Measurements from ENCODE around the gene RTN4. TPM values are rescaled to one million over a fixed set of nuclear protein-coding genes. Genes with fewer than 3 reads are reported as not detected.

The RTN4 gene
- polyA plus RNA-seq, 6 donors from 2014 or later, result 41.3 to 57.8 (median 53.0) TPM

DNA sequence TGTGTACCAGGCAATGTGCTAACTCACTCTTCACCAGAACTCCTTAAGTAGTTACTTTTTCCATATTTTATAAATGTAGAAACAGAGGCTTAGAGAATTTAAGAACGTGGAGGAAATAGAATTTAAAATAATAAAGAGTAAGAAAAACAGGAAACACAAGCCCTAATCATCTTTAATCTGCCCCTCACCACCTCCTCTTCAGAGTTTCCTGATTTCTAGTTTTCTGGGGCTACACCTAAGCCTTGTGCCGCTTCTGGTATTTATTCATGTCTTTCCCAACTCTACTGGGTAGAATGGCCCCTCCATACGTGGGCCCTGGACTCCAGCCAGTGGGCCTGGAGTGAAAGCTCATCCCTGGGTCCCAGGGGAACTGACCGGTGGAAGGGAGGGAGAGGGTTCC, 85.4 kb downstream of the RTN4 start:
- peaks cover 8 to 25% of the 10 kb centered on the region in 2 donors for H3K36me3 Mint-ChIP-seq
- no peaks in the 10 kb centered on the region for H3K27me3 Mint-ChIP-seq
- H3K27ac Mint-ChIP-seq, result peak overlapping the region in 1 of 6 donors; percentile 84
- DNase-seq (no peak), ATAC-seq (ENCODE audit: low read depth in 2 of 2) (no peak)
- H3K4me1 Mint-ChIP-seq, result peaks cover 8 to 35% (median 18%) of the 10 kb centered on the region in 3 donors
- peaks cover 0 to 5% (median 2%) of the 10 kb centered on the region in 7 donors for H3K9me3 Mint-ChIP-seq
- no peak overlapping the region for H3K4me3 Mint-ChIP-seq

DNA sequence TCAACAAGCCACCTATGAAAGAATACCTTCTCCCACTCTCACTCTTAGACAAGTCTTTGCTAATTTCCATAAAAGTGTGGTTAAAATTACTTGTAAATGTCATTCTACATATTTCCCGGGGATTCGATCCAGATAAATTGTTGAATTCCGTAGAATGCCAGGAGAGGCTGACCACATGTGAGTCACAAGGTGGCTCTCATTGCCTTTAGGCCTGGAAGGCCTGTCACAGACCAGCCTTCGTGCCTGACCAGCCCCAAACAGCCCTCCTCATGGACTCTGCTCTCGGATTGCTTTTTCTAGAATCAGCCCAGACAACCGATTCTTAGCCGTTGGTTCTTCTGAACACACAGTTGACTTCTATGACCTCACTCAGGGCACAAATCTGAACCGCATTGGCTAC, 86.0 kb downstream of the RTN4 start:
- Mint-ChIP-seq H3K4me1 (peaks cover 8 to 35% (median 18%) of the 10 kb centered on the region in 3 donors), H3K4me3 (no peak overlapping the region), H3K27ac (peak overlapping the region in 1 of 6 donors; percentile 84), H3K9me3 (peaks cover 0 to 5% (median 2%) of the 10 kb centered on the region in 7 donors), H3K36me3 (peaks cover 8 to 24% of the 10 kb centered on the region in 2 donors), H3K27me3 (no peaks in the 10 kb centered on the region)
- no peak for DNase-seq
- no peak for ATAC-seq (ENCODE audit: low read depth in 2 of 2)

DNA sequence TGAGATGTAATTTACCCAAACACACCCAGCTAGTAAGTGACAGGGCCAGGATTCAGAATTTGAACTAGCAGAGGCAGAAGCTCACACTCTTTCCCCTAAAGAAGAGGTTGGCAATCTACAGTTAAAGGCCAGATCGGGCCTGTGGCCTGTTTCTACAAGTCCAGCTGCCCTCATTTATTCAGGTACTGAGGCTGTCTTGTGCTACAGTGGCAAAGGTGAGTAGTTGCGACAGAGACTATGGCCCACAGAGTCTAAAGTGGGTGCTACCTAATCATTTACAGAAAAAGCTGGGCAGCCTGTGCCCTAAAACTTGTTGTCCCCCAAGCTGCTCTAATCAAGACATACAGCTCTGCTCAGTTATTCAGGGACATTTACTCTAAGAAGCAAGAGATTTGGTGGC, 86.8 kb downstream of the RTN4 start:
- DNase-seq (no peak), ATAC-seq (ENCODE audit: low read depth in 2 of 2) (no peak)
- Mint-ChIP-seq H3K27me3 (no peaks in the 10 kb centered on the region), H3K36me3 (peaks cover 8 to 23% of the 10 kb centered on the region in 2 donors), H3K9me3 (peaks cover 0 to 5% (median 2%) of the 10 kb centered on the region in 7 donors), H3K4me1 (peaks cover 8 to 39% (median 25%) of the 10 kb centered on the region in 3 donors), H3K27ac (peak overlapping the region in 1 of 6 donors; percentile 62), H3K4me3 (no peak overlapping the region)

DNA sequence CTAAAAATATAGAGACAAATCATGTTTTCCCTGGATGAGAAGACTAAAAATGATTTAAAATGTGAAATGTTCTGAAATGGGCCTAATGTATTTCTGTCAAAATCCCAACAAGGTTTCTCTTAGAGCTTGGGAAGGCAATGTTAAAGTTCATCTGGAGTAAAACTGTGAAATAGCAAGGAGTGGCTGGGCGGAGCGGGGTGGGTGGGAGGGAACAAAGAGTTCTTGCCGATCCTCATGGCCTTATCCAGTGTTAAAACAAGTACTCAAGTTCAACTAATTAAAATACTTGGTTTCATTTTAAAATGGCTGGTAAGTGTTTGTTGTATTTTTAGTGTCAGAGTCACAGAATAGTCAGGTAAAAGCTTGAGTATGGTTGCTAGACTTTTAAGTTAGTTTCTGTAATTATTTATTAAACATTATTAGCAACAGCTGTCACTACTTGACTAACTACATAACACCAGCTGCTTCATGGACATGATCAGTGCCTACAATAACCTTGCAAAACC, 87.3 kb downstream of the RTN4 start:
- DNase-seq, result no peak
- Mint-ChIP-seq H3K27ac (peak overlapping the region in 1 of 6 donors; percentile 37), H3K4me1 (peaks cover 8 to 39% (median 26%) of the 10 kb centered on the region in 3 donors), H3K36me3 (peaks cover 8 to 18% of the 10 kb centered on the region in 2 donors), H3K9me3 (peaks cover 0 to 5% (median 2%) of the 10 kb centered on the region in 7 donors), H3K27me3 (no peaks in the 10 kb centered on the region), H3K4me3 (no peak overlapping the region)
- no peak for ATAC-seq (ENCODE audit: low read depth in 2 of 2)

DNA sequence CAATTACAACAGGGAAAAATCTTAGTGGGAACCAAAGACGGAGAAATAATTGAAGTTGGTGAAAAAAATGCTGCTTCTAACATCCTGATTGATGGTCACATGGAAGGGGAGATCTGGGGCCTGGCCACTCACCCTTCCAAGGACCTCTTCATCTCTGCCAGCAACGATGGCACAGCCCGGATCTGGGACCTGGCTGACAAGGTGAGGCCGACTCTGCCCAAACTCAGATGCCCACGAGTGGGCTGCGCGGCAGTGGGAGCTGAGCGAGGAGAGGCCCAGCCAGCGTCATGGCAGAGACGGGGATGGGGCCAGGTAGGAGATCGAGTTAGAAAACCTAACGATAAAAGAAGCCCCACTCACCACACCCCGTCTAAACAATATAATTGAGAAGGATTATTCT, 87.7 kb downstream of the RTN4 start:
- H3K4me1 Mint-ChIP-seq, result peaks cover 7 to 38% (median 26%) of the 10 kb centered on the region in 3 donors
- H3K27me3 Mint-ChIP-seq, result no peaks in the 10 kb centered on the region
- H3K36me3 Mint-ChIP-seq, result peaks cover 8 to 14% of the 10 kb centered on the region in 2 donors
- H3K9me3 Mint-ChIP-seq, result peaks cover 0 to 5% (median 2%) of the 10 kb centered on the region in 7 donors
- H3K27ac Mint-ChIP-seq, result no peak overlapping the region
- ATAC-seq (ENCODE audit: low read depth in 2 of 2) (no peak), DNase-seq (no peak)
- no peak overlapping the region for H3K4me3 Mint-ChIP-seq

DNA sequence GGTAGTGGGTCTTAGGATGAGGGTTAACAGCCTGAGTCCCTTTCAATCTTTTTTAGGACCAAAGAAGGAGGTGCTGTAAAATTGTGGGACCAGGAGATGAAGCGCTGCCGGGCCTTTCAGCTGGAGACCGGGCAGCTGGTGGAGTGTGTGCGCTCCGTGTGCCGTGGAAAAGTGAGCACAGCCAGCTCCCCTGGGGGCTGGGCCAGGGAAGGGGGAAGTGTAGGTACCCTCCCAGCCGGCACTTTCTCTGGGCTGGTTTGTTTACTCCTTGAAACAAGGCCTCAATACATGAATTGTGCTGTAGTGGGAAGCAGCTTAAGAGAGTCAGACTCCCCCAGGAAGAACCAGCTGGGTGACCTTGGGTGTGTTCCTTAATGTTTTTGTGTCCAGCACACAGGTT, 90.1 kb downstream of the RTN4 start:
- DNase-seq (no peak), ATAC-seq (ENCODE audit: low read depth in 2 of 2) (no peak)
- Mint-ChIP-seq H3K4me3 (peak overlapping the region in 1 of 8 donors; percentile 14), H3K4me1 (peaks cover 0 to 18% (median 13%) of the 10 kb centered on the region in 3 donors), H3K27me3 (no peaks in the 10 kb centered on the region), H3K9me3 (peaks cover 0 to 2% (median 0%) of the 10 kb centered on the region in 7 donors), H3K36me3 (peaks cover 0 to 5% of the 10 kb centered on the region in 2 donors), H3K27ac (peak overlapping the region in 1 of 6 donors; percentile 53)

DNA sequence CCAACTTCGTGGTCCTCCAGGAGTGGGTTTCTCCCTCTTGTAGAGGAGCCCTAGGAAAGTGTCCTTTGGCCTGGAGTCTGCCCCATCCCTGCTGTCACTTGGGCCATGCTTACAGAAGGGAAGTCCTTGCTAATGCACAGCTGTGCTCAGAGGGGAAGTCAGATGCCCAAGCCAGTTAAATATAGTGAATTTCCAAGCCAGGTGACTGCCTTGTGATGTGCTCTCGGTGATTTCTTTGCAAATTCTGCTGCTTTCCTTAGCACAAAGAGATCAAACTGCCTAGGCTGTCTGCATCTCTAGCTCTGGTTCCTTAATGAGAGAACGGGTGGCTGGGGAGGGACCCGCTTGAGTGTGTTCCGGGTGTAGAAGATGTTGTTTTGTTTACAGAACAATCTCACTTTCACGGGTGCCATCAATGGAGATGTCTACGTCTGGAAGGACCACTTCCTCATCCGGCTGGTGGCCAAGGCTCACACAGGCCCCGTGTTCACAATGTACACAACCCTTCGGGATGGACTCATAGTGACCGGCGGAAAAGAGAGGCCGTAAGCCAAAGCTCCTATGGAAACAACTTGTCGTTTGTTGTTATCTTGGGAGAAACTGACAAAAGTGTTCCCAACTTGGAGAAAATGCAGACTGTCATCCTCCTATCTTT, 91.4 kb downstream of the RTN4 start:
- no peaks in the 10 kb centered on the region for H3K27me3 Mint-ChIP-seq
- DNase-seq (no peak), ATAC-seq (ENCODE audit: low read depth in 2 of 2) (no peak)
- H3K4me1 Mint-ChIP-seq, result peaks cover 0 to 8% (median 7%) of the 10 kb centered on the region in 3 donors
- H3K9me3 Mint-ChIP-seq, result no peaks in the 10 kb centered on the region
- H3K27ac Mint-ChIP-seq, result peak overlapping the region in 2 of 6 donors; percentile 41 to 73
- peaks cover 0 to 5% of the 10 kb centered on the region in 2 donors for H3K36me3 Mint-ChIP-seq
- H3K4me3 Mint-ChIP-seq, result no peak overlapping the region

DNA sequence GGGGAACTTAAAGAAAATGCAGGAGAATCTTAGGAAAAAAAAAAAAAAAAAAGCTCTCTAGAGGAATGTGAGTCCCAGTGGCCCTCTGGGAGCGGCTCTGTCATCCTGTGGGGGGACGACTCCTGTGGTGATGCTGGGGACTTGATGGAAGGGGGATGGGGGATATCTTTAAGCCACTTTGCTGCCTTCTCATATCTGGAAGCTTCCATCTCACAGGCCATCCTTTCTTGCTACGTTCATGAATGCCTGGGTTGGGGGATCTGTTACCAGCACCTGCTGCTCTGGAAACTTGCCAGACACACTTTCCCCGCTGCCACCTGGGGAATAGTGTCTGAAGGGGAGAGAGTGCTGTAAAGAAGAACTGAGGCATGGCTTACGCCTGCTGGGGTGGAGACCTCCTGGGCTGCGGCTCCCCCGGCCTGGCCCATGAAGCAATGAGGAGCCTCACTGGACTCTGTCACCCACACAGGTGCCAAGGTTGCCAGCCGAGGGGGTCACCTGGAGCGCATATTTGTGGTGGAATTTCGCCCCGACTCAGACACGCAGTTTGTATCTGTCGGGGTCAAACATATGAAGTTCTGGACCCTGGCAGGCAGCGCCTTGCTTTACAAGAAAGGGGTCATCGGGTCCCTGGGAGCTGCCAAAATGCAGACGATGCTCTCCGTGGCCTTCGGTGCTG, 92.8 kb downstream of the RTN4 start:
- Mint-ChIP-seq H3K36me3 (peaks cover 0 to 5% of the 10 kb centered on the region in 2 donors), H3K27ac (peak overlapping the region in 1 of 6 donors; percentile 76)

DNA sequence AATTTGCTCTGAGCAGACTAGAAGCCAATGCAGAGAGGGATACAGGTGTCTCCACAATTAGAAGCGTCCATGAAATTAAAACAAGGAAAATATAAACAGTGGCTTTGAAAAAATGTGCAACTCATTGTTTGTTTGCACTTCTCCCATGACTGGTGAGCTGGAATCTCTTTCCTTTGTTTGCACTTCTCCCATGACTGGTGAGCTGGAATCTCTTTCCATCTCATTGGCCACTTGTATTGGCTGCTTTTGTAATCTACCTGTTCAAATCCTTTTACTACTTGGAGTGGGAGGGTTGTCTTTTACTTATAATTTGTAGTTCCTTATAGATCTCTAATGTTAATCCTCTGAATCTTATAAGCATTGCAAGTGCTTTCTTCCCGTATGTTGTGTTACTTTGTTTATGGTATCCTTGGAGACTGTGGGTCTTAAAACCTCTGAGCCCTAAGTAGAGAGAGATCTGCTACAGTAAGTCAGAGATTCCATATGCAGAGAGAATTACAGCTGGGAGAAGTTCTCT, 94.1 kb downstream of the RTN4 start:
- DNase-seq (no peak), ATAC-seq (ENCODE audit: low read depth in 2 of 2) (no peak)
- no peaks in the 10 kb centered on the region for H3K27me3 Mint-ChIP-seq
- peaks cover 0 to 5% of the 10 kb centered on the region in 2 donors for H3K36me3 Mint-ChIP-seq
- peak overlapping the region in 1 of 6 donors; percentile 55 for H3K27ac Mint-ChIP-seq
- peaks cover 0 to 8% (median 7%) of the 10 kb centered on the region in 3 donors for H3K4me1 Mint-ChIP-seq
- no peaks in the 10 kb centered on the region for H3K9me3 Mint-ChIP-seq
- no peak overlapping the region for H3K4me3 Mint-ChIP-seq

More for the DNA sequence above, 92.8 kb downstream of the RTN4 start:
- peaks cover 0 to 8% (median 7%) of the 10 kb centered on the region in 3 donors for H3K4me1 Mint-ChIP-seq
- no peaks in the 10 kb centered on the region for H3K9me3 Mint-ChIP-seq
- ATAC-seq (ENCODE audit: low read depth in 2 of 2) (no peak), DNase-seq (no peak)
- H3K27me3 Mint-ChIP-seq, result no peaks in the 10 kb centered on the region
- no peak overlapping the region for H3K4me3 Mint-ChIP-seq

DNA sequence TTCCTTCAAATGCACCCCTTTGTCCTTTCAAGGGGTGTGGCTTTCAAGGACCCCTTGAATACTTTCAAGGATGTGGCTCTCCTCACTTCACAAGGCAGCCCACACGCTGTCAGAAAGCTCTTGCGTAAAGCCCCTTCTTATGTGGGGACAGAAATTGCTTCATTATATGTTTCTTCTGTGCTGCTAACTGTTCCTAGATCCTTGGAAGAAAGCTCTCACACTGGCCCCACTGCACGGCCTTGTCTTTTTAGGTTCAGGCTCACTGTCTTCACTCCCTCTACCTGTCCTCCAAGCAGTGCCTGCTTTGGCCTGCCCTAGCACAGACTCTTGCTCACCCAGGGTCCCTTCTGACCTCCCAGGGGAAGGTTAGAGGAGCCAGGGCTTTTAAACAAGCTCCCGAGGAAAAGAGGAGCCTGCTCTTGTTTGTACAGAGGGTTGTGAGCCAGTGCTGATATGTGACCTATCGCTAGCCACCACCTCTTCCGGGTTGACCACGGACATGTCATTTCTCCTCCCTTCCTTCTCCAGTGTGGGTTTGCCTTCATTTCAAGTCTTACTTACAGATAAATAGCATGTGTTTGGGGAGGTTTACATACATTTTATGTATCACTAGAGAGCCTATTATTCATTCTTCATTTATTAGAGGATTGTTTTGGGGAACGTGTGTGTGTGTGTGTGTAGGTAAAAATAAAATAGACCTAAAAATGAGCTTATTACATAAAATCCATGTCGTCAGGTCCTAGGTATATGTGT, 94.7 kb downstream of the RTN4 start:
- DNase-seq (no peak), ATAC-seq (ENCODE audit: low read depth in 2 of 2) (no peak)
- Mint-ChIP-seq H3K9me3 (no peaks in the 10 kb centered on the region), H3K36me3 (no peaks in the 10 kb centered on the region), H3K4me1 (peaks cover 0 to 8% (median 7%) of the 10 kb centered on the region in 3 donors), H3K27ac (peak overlapping the region in 1 of 6 donors; percentile 55), H3K27me3 (no peaks in the 10 kb centered on the region), H3K4me3 (no peak overlapping the region)

DNA sequence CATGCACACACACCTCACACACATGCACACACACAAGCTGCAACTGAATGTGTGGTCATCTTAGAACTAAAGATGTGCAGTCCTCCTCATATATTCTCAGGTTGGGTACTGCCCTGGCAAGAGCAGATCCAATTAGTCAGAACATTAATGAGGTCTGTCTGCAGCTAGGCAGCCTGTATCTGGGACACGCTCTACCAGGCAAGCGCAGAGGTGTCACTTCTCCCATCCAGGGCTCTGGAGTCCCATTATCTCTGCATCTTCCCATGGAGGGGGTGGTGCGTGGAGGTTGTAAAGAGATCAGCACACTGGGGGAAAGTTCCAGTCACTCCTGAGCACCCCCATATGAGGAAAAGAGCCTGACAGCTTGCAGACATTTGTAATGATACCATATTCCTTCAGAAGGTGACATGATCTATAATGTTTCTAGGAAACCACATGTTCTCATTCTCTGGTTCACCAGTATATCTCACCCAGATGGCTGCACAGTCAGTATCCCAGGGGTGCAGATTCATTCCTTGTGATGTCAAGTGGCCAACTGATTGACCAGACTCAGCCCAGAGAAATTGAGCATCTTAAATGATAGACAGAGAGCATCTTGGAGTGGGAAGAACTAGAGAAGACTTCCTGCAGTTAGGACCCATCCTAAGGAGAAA, 95.4 kb downstream of the RTN4 start:
- H3K4me1 Mint-ChIP-seq, result peaks cover 0 to 8% (median 7%) of the 10 kb centered on the region in 3 donors
- no peaks in the 10 kb centered on the region for H3K27me3 Mint-ChIP-seq
- H3K4me3 Mint-ChIP-seq, result peak overlapping the region in 1 of 8 donors; percentile 5
- no peak for DNase-seq
- H3K36me3 Mint-ChIP-seq, result no peaks in the 10 kb centered on the region
- H3K9me3 Mint-ChIP-seq, result peaks cover 0 to under 1% (median 0%) of the 10 kb centered on the region in 7 donors
- peak in 1 of 2 donors; percentile 28 for ATAC-seq (ENCODE audit: low read depth in 2 of 2)
- no peak overlapping the region for H3K27ac Mint-ChIP-seq

DNA sequence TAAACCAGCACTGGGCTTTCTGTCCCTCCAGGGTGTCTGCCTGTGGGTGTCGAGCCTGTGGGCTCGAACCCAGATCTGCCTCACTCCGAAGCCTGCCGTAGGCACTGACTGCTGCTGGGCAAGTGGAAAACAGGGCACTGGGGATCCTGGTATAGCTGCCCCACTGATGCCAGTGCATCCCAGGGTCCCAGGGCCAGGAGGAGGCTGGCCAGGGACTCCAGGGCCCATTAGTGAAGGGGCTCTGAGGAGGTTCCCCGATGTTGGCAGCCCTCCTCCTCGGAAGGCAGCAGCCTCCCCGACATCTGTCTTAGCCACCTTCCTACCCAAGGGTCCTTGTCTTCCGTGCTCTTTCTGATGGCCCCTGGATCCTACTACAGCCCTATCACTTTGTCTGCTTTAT, 96.1 kb downstream of the RTN4 start:
- Mint-ChIP-seq H3K9me3 (peaks cover 0 to 2% (median 0%) of the 10 kb centered on the region in 7 donors), H3K4me1 (peaks cover 0 to 8% (median 6%) of the 10 kb centered on the region in 3 donors), H3K27ac (no peak overlapping the region), H3K27me3 (peaks cover 0 to under 1% (median 0%) of the 10 kb centered on the region in 3 donors), H3K4me3 (no peak overlapping the region), H3K36me3 (no peaks in the 10 kb centered on the region)
- ATAC-seq (ENCODE audit: low read depth in 2 of 2) (no peak), DNase-seq (no peak)
